Neuronal stem cell (in vitro differentiated cells): ENCODE data around the gene ZNF530.

ENCODE experiments used
- DNase-seq: peaks from one replicate; pipeline ENCODE4 v3.0.0-alpha.2; 2013; ENCODE audit warnings: low spot score
- H2AFZ ChIP-seq: one replicate; pipeline ENCODE4 v1.6.1; 2013; ENCODE audit warnings: mild to moderate bottlenecking, low read length, inconsistent platforms
- H2AK5ac ChIP-seq: 2 replicates; pipeline ENCODE4 v1.6.1; 2013; ENCODE audit warnings: low read depth, mild to moderate bottlenecking, inconsistent platforms, low read length, moderate library complexity, mixed read lengths
- H2BK120ac ChIP-seq: 2 replicates; pipeline ENCODE4 v1.6.1; 2013; ENCODE audit warnings: low read depth, mild to moderate bottlenecking, inconsistent platforms, low read length, moderate library complexity, mixed read lengths
- H2BK12ac ChIP-seq: one replicate; pipeline ENCODE4 v1.6.1; 2013; ENCODE audit warnings: low read length, inconsistent platforms
- H2BK15ac ChIP-seq: 2 replicates; pipeline ENCODE4 v1.6.1; 2013; ENCODE audit warnings: mild to moderate bottlenecking, low read length, inconsistent platforms, mixed read lengths
- H2BK5ac ChIP-seq: one replicate; pipeline ENCODE4 v1.6.1; 2013; ENCODE audit warnings: inconsistent platforms, mild to moderate bottlenecking, low read length, moderate library complexity
- H3K14ac ChIP-seq: one replicate; pipeline ENCODE4 v1.6.1; 2013; ENCODE audit warnings: low read length, inconsistent platforms
- H3K18ac ChIP-seq: 2 replicates; pipeline ENCODE4 v1.6.1; 2013; ENCODE audit warnings: low read length, inconsistent platforms
- H3K23ac ChIP-seq: 2 replicates; pipeline ENCODE4 v1.6.1; 2013; ENCODE audit warnings: low read depth, mild to moderate bottlenecking, mixed read lengths, low read length, inconsistent platforms; ENCODE audit not compliant: poor library complexity
- H3K27ac ChIP-seq: replicated peaks from 3 replicates; pipeline ENCODE4 v1.5.1; 2013; ENCODE audit warnings: low read length, inconsistent platforms
- H3K27me3 ChIP-seq, 3 experiments: 2 replicates each; pipeline ENCODE4 v1.6.1; 2013; ENCODE audit warnings: low read length in 3 of 3, mild to moderate bottlenecking in 2 of 3, inconsistent platforms in 1 of 3, low read depth in 1 of 3, mixed read lengths in 1 of 3, moderate library complexity in 1 of 3; ENCODE audit not compliant: control insufficient read depth in 3 of 3, insufficient read depth in 3 of 3
- H3K36me3 ChIP-seq, 2 donors: replicated peaks in 1 of 2; 2 replicates each; pipeline ENCODE4 v1.6.1; 2013; ENCODE audit warnings: low read length in 2 of 2; ENCODE audit not compliant: control insufficient read depth in 2 of 2, insufficient read depth in 2 of 2
- H3K4ac ChIP-seq: 2 replicates; pipeline ENCODE4 v1.6.1; 2013; ENCODE audit warnings: inconsistent platforms, mild to moderate bottlenecking, low read length, moderate library complexity
- H3K4me1 ChIP-seq, 2 donors: 1 replicate in 1 of 2; 2 replicates in 1 of 2; pipeline ENCODE4 v1.6.1; 2013; ENCODE audit warnings: low read length in 2 of 2, low read depth in 1 of 2; ENCODE audit not compliant: control insufficient read depth in 2 of 2, insufficient read depth in 1 of 2
- H3K4me2 ChIP-seq: one replicate; pipeline ENCODE4 v1.6.1; 2013; ENCODE audit warnings: mild to moderate bottlenecking, low read length, inconsistent platforms; ENCODE audit not compliant: insufficient read depth, poor library complexity, severe bottlenecking
- H3K4me3 ChIP-seq, 2 donors: 2 replicates each; pipeline ENCODE4 v1.5.1; 2013; ENCODE audit warnings: low read length in 2 of 2, mild to moderate bottlenecking in 2 of 2, inconsistent platforms in 1 of 2, moderate library complexity in 1 of 2
- H3K79me1 ChIP-seq: one replicate; pipeline ENCODE4 v1.6.1; 2013; ENCODE audit warnings: low read depth, mild to moderate bottlenecking, inconsistent platforms, low read length, moderate library complexity
- H3K9ac ChIP-seq: one replicate; pipeline ENCODE4 v1.6.1; 2013; ENCODE audit warnings: mild to moderate bottlenecking, low read depth, low read length, inconsistent platforms; ENCODE audit not compliant: poor library complexity
- H3K9me3 ChIP-seq, 2 donors: replicated peaks in 1 of 2; 2 replicates each; pipeline versions ENCODE3 to v1.6.1; 2013; ENCODE audit warnings: low read length in 2 of 2, mild to moderate bottlenecking in 2 of 2, inconsistent platforms in 1 of 2, low read depth in 1 of 2, mixed read lengths in 1 of 2, moderate library complexity in 1 of 2; ENCODE audit not compliant: control insufficient read depth in 2 of 2, insufficient read depth in 1 of 2
- H4K8ac ChIP-seq: one replicate; pipeline ENCODE4 v1.6.1; 2013; ENCODE audit warnings: low read depth, mild to moderate bottlenecking, inconsistent platforms, low read length, moderate library complexity
- H4K91ac ChIP-seq: one replicate; pipeline ENCODE4 v1.6.1; 2013; ENCODE audit warnings: low read length, low read depth, mild to moderate bottlenecking, inconsistent platforms; ENCODE audit not compliant: poor library complexity
- WGBS, 2 donors: extraction: QIAGEN DNeasy Blood & Tissue Kit; methylation state at CpG; one replicate each; pipeline ENCODE4 v1.1.7; 2013; ENCODE audit warnings: missing lambda C conversion rate in 2 of 2, mixed read lengths in 1 of 2; ENCODE audit not compliant: insufficient read length in 2 of 2, insufficient replicate concordance in 1 of 2; ENCODE audit errors: extremely low coverage in 2 of 2; 5-methylcytosine and 5-hydroxymethylcytosine counted together

The ZNF530 gene

DNA sequence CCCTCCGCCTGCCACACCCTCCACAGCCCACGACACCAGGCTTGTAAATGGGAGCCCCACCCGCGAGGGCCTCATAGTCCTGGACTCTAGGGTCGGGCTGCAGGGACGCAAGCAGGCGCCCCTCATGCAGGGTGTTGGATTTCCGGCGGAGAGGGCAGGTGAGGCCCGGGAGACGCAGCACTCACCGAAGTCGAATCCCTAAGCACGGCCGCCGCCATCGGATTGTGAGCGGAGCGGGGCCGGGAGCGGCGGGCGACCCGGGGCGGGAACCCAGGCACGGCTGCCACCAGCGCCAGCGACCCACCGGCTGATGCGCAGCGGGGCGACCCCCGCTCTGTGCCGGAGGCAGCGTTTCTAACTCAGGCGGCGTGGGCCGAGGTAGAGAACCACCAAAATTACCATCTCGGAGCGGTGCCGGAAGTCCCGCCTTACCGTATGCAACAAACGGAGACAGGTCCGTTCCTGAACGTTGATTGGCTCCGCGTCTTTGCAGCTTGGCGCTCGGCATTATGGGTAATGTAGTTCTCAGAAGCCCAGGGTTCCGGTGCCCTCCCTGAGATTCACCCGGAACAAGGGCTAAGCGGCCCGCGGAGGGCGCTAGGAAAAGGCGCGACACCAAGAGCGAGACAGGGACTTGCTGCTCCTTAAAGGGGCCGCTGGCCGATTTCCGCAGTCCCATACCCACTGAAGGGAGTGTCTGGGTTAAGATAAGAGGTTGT, 21.0 kb upstream of the ZNF530 start, which contains the start of gene ZNF416:
ZNF416 (minus strand) TSS at position 425 of the 719 bp plus-strand sequence; CDS start at position 218, 207 bp downstream.
- no CpG with 5 or more reads among the region's 62 CpGs for WGBS, 2 donors
- Histone ChIP-seq H2AK5ac (peak within 1 kb of the TSS; percentile 43), H3K23ac (no peak within 1 kb of the TSS), H3K9me3 (peaks cover 44 to 64% of the 10 kb centered on the region in 2 donors), H3K27ac (no peak within 1 kb of the TSS), H3K18ac (peak within 1 kb of the TSS; percentile 64), H2AFZ (peak within 1 kb of the TSS; percentile 88), H3K9ac (peak within 1 kb of the TSS; percentile 91), H2BK5ac (no peak within 1 kb of the TSS), H3K4me2 (peak within 1 kb of the TSS; percentile 63), H2BK15ac (no peak within 1 kb of the TSS), H3K4ac (no peak within 1 kb of the TSS), H3K14ac (no peak within 1 kb of the TSS), H2BK120ac (no peak within 1 kb of the TSS), H4K91ac (no peak within 1 kb of the TSS), H3K36me3 (peaks cover 29 to 42% of the 10 kb centered on the region in 2 donors), H4K8ac (no peak within 1 kb of the TSS), H3K27me3 (peaks cover 0 to 2% (median 0%) of the 10 kb centered on the region in 3 experiments), H3K79me1 (peaks cover 6% of the 10 kb centered on the region), H3K4me1 (peaks cover 4 to 7% of the 10 kb centered on the region in 2 donors), H2BK12ac (no peak within 1 kb of the TSS), H3K4me3 (peak within 1 kb of the TSS; percentile 77 to 84)
- peak; percentile 98 for DNase-seq

DNA sequence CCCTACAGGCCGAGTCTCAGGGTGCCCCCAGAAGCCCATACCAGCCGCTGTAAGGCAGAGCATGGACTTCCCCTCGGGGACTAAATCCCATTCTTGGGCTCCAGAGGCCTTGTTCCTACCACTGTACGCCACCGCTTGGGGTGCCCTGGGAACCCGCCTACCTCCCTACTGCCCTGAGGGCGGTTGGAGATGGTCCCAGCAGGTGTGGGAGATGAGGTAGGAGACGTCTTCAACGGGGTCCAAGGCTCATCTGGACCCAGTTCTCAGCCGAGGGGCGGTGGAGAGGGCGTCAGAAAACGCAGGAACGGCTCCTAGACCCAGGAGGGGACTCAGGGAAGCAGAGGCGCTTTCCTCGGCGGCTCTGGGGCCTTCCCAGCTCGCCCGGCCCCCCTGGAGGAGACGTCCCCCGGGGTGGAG, 16.6 kb upstream of the ZNF530 start:
- Histone ChIP-seq H2BK12ac (no peak overlapping the region), H3K79me1 (peaks cover 14% of the 10 kb centered on the region), H3K4ac (no peak overlapping the region), H3K9me3 (peaks cover 35 to 56% of the 10 kb centered on the region in 2 donors), H3K4me1 (peaks cover 5 to 11% of the 10 kb centered on the region in 2 donors), H2BK5ac (peak overlapping the region; percentile 26), H2AK5ac (peak overlapping the region; percentile 98), H3K4me3 (peak overlapping the region; percentile 72 to 83), H3K9ac (no peak overlapping the region), H2BK15ac (peak overlapping the region; percentile 2), H3K4me2 (peak overlapping the region; percentile 65), H2AFZ (peak overlapping the region; percentile 97), H2BK120ac (no peak overlapping the region), H3K14ac (peak overlapping the region; percentile 11), H3K27ac (no peak overlapping the region), H3K23ac (no peak overlapping the region), H3K18ac (peak overlapping the region; percentile 89), H3K27me3 (peaks cover 0 to 2% (median 0%) of the 10 kb centered on the region in 3 experiments), H4K8ac (peak overlapping the region; percentile 77), H3K36me3 (peaks cover 19 to 34% of the 10 kb centered on the region in 2 donors), H4K91ac (no peak overlapping the region)
- DNase-seq = no peak
- WGBS, 2 donors = no CpG with 5 or more reads among the region's 21 CpGs

DNA sequence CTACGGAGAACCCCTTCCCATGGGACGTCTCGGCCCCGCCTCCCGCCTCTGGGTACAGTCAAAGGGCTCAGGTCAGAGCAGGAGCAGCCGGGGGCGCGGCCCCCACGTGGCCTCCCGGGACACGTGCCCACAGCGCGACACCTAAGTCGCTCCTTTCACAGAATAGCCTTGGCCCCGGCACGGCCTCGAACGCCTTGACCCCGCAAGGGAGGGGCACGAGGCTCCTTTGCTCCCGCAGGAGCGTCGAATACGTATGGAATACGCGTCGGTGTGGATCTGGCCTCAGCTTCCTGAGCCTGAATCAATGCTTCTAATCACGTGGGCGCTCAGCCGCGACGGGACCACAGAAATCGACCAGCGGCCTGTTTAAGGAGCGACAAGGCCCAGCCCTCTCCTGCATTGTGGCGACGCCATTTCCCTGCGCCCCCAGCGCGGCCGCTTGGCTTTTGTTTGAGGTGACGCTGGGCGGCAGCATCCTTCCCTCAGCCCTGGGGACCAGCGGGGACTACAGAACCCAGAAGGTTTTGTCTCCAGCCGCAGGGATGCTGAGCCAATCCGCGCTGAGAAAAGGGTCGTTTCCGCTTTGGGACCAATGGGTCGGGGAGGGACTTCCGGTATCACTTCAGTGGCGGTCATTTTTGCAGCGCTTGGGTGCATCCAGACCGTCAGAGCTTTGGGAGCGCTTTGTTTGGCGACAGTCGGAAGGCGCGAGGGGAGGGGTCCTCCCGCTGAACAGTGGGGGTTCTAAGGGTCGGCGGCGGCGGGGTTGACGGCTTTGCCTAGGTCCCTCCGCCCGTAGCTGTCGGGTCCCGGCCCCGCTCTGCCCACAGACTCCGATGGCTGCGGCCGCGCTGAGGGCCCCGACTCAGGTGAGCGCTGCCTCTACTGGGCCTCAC, 15.9 kb upstream of the ZNF530 start, which contains the start of gene ZIK1:
ZIK1 (plus strand) TSS at position 625 of the 896 bp plus-strand sequence; CDS start at position 837, 212 bp downstream.
- Histone ChIP-seq H2BK15ac (peak within 1 kb of the TSS; percentile 2), H2BK120ac (no peak within 1 kb of the TSS), H2BK5ac (peak within 1 kb of the TSS; percentile 62), H4K91ac (peak within 1 kb of the TSS; percentile 31), H2AFZ (peak within 1 kb of the TSS; percentile 97), H2AK5ac (peak within 1 kb of the TSS; percentile 98), H3K9ac (peak within 1 kb of the TSS; percentile 90), H3K18ac (peak within 1 kb of the TSS; percentile 90), H2BK12ac (peak within 1 kb of the TSS; percentile 53), H3K36me3 (peaks cover 26 to 40% of the 10 kb centered on the region in 2 donors), H3K4me1 (peaks cover 5 to 11% of the 10 kb centered on the region in 2 donors), H3K9me3 (peaks cover 41 to 62% of the 10 kb centered on the region in 2 donors), H3K23ac (peak within 1 kb of the TSS; percentile 31), H3K4me2 (peak within 1 kb of the TSS; percentile 82), H3K27me3 (peaks cover 0 to 2% (median 0%) of the 10 kb centered on the region in 3 experiments), H3K4me3 (peak within 1 kb of the TSS; percentile 83 to 96), H3K14ac (peak within 1 kb of the TSS; percentile 50), H3K79me1 (peaks cover 10% of the 10 kb centered on the region), H4K8ac (peak within 1 kb of the TSS; percentile 77), H3K27ac (peak within 1 kb of the TSS; percentile 11), H3K4ac (peak within 1 kb of the TSS; percentile 13)
- peak; percentile 95 for DNase-seq
- no CpG with 5 or more reads among the region's 76 CpGs for WGBS, 2 donors
